Stimulated activated CD8-positive, alpha-beta memory T cell treated with anti-CD3 and anti-CD28 coated beads, Interleukin-4, amount 100 ng/mL, for 24 hours (primary cell): ENCODE data around the gene DCLRE1B.

ENCODE experiments used
- DNase-seq: peaks from one replicate; pipeline ENCODE4 v3.0.0-alpha.2; 2020; ENCODE audit warnings: low read depth

Gene DCLRE1B

GRCh38 chr1:113928187-113928930 lies 23.2 kb downstream of the DCLRE1B start:
- DNase-seq = no peak

GRCh38 chr1:113928941-113929749 lies 24.0 kb downstream of the DCLRE1B start, which contains the start of gene HIPK1:
HIPK1 (plus strand) TSS chr1:113929324.
- peak; percentile 90 for DNase-seq

GRCh38 chr1:113929750-113930498 lies 24.8 kb downstream of the DCLRE1B start:
- peak; percentile 43 for DNase-seq

- peak; percentile 30 for DNase-seq
Observed at GRCh38 chr1:113930499-113931161, 25.5 kb downstream of the DCLRE1B start.

- no peak for DNase-seq
Observed at GRCh38 chr1:113931451-113931851, 26.3 kb downstream of the DCLRE1B start.

- no peak for DNase-seq
Observed at GRCh38 chr1:113934006-113934405, 28.9 kb downstream of the DCLRE1B start.

- DNase-seq = no peak
Observed at GRCh38 chr1:113934511-113935055, 29.5 kb downstream of the DCLRE1B start.

GRCh38 chr1:113935176-113935575 lies 30.1 kb downstream of the DCLRE1B start:
- DNase-seq = no peak

- DNase-seq = no peak
Observed at GRCh38 chr1:113935970-113936369, 30.8 kb downstream of the DCLRE1B start.

GRCh38 chr1:113937146-113937545 lies 32.0 kb downstream of the DCLRE1B start:
- DNase-seq = no peak

- DNase-seq = no peak
Observed at GRCh38 chr1:113938192-113938591, 33.1 kb downstream of the DCLRE1B start.

- DNase-seq = peak; percentile 40
Observed at GRCh38 chr1:113940365-113941244, 35.5 kb downstream of the DCLRE1B start.

GRCh38 chr1:113941245-113941559 lies 36.1 kb downstream of the DCLRE1B start:
- no peak for DNase-seq

GRCh38 chr1:113942527-113942926 lies 37.4 kb downstream of the DCLRE1B start:
- no peak for DNase-seq

GRCh38 chr1:113943028-113943811 lies 38.1 kb downstream of the DCLRE1B start:
- no peak for DNase-seq

- DNase-seq = no peak
Observed at GRCh38 chr1:113945329-113945728, 40.2 kb downstream of the DCLRE1B start.

- no peak for DNase-seq
Observed at GRCh38 chr1:113946112-113946511, 41.0 kb downstream of the DCLRE1B start.

- DNase-seq = no peak
Observed at GRCh38 chr1:113946678-113947387, 41.7 kb downstream of the DCLRE1B start.

GRCh38 chr1:113947388-113948107 lies 42.4 kb downstream of the DCLRE1B start:
- DNase-seq = no peak
